ENCODE data around the gene PRKN.
"Not testable (repeated sequence)": the region's sequence is repeated elsewhere in the genome, so short reads cannot be mapped to it uniquely, and the experiment has no call there.

Gene PRKN

DNA sequence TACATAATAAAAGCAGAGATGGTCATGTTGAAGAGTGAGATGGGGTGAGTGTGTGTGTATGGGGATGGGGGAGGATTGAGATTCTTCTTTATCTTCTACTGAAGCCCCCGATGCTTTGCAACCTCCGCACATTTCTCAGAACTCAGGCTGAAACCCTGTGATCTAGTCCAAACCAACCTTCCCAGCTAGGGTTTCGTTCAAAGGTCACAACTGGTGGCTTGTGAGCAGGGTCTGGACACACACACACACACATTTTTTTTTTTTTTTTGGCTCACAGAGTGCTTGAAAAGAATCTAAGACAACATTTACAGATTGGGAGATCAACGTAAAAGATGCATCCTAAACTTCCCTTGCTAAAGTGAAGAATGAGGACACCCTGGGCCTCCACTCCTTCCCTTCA, 1228.7 kb downstream of the PRKN start:
- DNase-seq = no peak

DNA sequence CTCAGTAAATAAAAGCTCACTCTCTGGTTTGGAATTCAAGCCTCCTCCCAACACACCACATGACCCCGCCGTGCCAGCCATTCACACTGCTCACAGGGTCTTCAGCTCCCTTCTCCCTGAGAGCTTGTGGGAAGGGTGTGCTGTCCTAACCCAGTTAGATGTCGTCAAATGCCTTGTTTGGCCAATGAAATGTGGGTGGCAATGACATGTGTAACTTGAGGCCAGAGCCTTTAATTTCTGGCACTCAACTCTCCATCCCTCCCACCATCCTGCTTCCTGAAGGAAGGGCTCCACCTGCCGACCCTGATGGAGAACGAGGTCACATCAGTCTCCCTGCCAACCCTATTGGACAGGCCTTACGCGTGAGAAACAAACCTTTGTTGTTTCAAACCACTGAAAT, 1229.2 kb downstream of the PRKN start:
- DNase-seq = no peak

DNA sequence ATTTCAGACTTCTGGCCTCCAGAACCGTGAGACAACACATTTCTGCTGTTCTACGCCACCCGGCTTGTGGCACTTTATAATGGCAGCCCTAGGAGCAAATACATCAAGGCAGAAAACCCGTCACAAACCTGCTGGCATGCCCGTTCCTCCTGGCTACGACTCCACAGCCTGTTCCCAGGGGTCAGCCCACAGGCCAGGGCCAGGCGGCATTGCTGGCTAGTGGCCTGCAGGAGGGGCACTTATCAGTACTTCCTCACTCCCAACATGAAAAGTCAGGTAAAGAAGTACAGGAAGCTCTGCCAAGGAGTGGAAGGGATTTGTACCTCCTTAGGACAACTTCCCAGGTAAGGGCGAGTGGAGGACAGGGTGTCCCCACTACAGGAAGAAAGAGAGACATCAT, 1230.6 kb downstream of the PRKN start:
- DNase-seq = no peak

DNA sequence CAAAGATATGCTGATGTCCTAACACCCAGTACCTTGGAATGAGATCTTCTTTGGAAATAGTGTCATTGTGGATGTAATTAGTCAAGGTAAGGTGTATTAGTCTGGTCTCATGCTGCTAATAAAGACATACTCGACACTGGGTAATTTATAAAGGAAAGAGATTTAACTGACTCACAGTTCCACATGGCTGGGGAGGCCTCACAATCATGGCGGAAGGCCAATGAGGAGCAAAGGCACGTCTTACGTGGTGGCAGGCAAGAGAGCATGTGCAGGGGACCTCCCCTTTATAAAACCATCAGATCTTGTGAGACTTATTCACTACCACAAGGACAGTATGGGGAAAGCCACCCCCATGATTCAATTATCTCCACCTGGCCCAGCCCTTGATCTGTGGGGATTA, 1231.3 kb downstream of the PRKN start:
- not testable (repeated sequence) for DNase-seq

DNA sequence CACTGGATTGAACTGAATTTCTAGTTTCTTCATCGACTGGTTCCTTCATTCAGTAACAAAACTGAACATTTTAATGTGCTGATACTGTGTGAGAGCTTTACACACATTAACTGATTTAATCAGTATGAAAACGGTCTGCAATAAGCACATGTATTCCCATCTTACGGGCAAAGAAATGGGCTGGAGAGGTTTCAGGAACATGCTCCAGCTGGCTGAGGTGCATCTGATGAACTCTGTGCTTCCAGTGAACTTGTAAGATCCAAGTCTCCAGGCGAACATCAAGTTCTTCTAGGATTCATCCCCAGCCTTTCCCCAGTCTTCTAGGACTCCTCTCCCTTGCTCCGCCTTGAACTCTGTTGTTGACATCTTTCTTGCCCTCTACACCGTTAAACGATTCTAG, 1233.0 kb downstream of the PRKN start:
- no peak for DNase-seq

DNA sequence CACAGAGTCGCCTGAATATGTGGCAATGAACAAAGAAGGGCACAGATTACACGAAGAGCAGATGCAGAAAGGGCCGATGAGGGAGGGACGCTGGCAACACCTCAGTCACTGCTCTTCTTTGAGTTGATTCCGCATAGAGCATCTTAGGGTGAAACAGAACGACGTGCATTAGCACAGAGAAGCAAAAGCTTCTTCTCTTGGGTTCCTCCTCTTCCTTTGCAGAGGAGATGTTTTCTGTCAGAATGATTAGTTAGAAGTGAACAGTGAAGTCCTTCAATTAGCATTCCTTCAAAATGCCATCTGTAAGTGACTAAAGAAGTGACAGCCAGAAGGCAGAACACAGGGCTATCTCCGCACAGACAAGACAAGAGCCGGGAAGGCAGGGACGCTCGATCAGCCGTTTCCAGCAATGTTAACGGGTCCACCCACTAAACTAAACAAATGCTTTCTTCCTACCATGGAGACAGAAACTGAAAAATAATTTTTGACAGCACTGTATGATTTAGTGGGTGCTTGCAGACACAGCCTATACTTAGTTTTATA, 1233.9 kb downstream of the PRKN start:
- no peak for DNase-seq

DNA sequence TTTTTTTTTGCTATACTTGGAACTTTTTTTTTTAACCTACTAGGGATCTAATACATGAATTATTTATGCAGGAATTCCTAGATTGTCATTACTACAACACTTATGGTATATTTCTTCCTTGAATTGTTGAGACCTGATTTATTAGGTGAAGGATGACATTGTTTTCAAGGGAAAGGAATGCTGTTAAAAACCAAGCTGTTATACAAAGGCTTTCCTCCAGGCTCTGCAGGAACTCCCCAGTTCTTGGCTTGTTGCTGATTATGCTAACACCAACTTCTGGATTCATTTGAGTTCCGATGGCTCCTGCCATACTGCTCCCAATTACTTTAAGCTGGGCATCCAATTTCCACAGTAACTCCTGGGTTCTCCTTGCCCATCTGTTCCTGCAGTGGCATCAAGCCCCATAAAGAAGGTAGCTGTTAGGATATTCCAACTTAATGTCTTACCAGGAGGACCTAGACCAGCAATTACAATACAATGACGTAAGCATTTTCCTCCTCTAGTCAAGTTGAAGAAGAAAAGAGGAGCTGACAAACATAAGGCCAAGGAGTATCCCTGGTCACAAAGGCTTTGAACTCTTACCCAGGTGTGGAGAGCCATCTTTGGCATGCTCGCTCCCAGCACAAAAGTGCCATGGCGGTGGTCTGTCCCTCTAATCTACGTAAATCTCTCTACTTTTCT, 1237.8 kb downstream of the PRKN start:
- DNase-seq = no peak

DNA sequence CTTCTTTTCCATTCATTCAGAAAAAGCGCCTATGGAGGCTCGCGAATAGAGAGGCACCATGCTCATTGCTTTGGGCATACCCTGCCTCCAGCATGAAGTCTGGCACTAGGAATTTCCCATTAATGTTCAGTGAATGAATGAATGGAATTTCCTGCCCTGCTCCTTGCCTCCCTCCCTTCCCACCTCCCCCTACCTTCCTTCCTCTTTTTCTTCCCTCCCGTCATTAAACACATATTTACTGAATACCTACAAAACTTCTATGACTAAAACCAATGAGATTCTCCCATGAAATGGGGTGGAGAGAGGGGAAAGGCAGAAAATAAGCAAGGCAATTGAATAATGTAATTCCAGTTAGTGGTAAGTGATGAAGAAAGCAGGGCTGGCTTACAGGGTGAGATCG, 1239.9 kb downstream of the PRKN start:
- no peak for DNase-seq

DNA sequence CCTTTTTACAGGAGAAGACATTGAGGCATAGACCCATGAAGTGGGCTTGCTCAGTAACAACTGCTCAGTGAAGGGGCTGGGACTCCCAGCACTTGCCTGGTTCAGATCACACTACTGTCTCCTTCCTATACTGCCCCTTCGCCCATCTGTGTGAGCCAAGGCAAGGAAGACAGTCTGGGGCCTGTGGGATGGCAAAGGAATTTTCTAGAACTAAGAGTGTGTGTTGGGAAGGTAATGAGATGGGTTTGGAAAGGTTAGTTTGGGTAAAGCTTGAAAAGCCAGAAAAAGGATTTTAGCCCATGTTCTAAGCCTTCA, 1240.4 kb downstream of the PRKN start:
- DNase-seq = no peak

DNA sequence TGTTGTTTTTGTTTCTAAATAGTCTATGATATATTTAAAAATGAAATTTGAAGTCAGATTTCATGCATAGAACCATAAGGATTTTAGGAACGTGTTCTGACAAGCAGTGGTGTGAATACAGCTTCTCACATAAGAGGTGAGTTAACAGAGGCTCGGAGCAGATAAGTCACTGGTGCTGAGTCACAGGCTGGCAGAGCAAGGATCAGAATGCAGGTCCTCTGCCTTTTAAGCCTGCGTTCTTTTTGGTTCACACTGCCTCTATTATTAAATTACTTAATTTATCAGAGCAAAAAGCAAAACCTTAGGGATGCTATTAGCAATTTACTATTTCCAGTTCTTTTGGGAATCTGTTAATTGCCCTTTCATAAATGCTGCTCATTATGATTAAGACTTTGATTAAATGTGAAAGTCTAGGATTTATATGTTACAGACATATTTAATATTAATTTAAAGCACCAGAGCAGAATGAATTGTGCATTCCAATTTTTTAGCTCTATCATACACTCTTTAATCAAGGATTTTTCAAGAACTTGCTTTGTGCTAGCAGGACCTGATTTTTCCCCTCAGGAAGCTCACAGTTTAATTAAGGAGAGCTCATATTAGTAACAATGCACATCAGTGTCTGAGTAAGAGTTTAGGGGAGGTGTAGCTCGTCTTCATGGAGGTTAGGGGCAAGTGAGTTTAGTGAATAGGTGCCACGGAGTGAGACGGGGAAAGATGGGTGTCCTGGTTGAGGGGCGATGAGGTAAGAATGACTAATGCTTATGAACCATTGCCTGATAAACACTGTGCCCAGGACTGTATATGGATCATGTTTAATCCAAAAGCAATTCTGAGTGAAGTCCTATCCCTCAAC, 1241.0 kb downstream of the PRKN start:
- no peak for DNase-seq

DNA sequence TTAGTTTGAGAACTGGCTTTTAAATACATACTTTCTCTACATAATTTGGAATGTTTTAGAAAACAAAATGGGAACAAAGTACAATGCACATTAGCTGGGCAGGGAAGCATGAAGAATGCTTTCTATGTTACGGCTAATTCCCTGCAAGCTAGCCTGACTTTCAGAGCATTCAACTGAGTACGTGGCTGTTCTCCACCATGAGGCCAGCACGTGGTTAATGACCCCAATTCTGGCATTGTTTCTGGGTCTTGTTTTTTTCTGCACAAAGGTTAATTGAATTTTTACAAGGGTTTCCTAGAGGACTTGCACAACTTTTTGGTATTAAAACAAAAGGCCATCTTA, 1245.1 kb downstream of the PRKN start:
- DNase-seq = no peak

DNA sequence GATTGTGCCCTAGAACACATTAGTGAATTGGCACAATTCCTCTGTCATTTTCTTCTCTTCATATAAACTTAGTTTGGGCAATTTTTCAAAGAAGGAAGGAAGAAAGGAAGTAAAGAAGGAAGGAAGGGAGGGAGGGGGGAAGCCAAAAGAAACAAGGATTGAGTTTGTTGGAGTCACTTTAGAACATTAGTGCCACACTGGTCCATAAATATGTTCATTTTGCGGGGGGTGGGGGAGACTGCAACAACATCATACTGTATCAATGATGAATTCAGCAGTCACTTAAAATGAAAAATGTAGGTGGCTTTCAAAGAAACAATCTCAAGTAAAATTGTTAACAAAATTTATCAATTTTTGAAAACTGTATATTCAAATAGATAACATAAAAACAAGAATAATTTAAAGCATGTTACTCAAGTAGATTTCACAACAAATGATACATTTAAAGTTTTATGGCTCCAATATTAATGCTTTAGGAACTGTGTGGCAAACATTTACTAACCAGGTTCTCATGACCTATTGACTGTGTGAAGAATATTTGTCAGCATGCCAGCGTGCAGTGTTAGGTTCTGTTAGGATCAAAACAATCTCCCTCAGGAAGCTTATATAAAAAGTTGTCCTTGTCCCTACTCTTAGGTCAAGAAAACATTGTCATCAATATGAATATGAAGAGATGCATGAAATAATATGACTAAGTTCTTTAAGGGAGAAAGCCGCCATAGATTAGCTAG, 1245.6 kb downstream of the PRKN start:
- DNase-seq = no peak

DNA sequence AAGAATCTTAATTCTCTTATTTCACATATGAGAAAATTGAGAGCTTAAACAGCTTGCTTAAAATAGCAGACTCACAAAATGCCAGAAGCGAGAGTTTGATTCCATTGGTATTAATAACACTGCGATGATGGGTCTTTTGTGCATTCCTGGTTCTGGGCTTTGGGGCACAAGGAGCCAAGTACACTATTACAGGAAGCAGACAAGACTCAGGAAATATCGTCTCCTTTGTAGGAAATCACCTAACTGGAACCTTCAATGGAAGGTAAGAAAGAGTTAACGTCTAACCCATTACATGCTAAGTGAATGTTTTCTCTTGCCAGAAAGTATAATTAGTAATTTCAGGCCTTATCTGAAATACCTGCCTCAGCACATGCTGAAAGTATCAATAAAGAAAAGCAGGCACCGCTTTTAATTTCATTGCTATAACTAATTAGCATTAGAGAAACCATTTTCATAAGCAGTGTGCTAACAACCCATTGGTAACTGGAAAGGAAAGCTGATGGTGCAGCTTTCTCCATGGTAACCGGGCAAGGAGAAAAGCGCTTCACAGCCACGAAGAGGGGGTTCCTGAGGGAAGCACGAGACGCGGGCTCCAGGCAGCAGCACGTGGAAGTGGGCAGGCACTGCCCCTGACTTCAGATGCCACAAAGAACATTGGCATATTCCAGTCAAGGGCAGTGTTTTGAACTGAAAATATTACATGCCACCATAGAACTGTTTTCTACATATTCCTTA, 1247.0 kb downstream of the PRKN start:
- no peak for DNase-seq

DNA sequence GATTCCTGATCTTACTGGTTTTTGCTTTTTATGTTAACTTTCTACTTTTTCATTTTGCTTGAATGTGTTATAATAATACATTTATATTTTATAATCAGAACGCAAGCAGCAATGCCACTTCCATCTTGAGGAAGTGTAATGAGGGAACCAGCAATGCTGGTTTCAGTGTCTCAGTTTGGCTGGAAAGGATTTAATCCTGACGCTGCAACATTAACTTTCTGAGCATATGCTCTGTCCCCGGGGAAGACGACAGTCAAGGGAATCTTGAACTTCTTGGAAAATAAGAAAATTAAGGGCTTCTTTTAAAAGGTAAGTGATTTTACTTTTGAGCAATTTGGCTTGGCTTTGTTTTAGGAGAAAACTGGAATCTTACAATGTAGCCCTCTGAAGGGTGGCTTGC, 1248.2 kb downstream of the PRKN start:
- DNase-seq = no peak

DNA sequence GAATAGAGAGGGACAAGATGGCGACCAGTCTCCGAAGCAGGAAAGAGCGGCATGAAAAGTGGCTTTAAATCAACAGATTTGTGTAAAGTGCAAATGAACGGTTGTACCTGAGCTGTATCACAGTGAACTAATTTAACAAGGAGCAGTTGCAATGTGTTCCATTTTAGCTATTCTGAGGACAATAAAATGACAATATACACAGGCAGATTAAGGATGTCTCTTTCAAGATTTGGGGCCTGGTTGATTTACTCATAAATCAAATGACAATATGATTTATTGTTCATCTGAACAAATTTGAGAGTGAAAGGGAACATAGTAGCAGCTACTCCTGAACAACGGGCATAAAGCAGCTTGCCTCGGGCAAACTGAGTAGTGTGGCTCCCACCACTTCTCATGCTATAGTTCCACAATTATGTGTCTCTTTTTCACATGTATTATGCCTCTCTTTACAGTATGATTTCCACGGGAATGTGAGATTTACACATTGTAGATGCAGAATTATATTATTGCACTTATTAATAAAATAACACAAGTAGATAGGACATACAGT, 1249.6 kb downstream of the PRKN start:
- no peak for DNase-seq

DNA sequence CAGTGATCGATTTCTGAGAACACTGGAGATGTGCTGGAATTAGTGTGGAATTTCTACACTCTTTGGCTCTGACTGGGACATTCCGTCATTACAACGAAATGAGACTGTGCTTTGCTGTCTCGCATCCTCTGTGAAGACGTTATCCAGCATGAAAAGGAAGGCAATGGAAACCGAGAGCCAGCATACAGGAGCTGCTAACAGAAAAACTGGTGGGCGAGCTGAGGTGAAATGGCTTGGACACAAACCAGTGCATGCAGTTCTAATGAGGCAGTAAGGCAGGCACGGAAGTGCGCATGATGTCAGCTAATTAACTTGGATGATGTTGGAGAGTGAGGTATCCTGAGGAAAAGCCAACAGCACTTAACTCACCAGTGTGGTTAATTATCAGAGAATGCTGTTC, 1250.9 kb downstream of the PRKN start:
- no peak for DNase-seq

DNA sequence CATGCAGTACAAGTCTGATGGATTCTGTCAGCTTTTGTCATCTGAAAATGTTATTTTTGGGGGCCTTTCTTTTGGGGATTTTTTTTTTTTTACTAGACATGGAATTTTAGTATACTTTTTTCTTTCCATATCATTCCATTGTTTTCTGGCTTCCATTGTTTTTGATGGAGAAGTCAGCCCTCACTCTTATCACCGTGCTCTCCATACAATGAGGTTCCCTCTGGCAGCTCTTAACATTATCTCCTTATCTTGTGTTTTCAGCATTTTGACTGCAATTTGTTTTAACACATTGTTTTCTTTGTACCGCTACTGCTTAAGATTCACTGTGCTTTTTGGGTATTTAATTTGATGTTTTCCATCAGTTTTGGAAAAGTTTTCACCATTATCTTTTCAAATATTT, 1262.2 kb downstream of the PRKN start:
- DNase-seq = no peak

DNA sequence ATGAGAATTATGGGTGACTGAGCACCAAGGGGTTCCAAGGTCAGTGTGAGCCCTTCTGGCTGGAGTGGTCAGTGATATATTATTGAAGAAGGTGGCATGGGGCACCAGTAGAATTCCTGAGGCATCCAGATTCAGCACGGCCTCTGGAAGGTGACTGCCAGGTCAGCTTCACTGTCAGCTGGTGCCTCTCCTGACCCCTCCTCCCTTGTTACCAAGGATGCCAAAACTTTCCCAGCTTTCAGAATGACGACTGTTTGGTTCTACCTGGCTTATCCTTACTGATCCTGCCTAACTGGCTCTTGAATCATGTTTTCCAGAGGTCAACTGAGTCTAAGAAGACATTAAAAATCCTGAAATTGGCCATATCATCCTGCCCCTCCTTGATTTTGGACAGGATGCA, 1264.5 kb downstream of the PRKN start:
- DNase-seq = no peak

DNA sequence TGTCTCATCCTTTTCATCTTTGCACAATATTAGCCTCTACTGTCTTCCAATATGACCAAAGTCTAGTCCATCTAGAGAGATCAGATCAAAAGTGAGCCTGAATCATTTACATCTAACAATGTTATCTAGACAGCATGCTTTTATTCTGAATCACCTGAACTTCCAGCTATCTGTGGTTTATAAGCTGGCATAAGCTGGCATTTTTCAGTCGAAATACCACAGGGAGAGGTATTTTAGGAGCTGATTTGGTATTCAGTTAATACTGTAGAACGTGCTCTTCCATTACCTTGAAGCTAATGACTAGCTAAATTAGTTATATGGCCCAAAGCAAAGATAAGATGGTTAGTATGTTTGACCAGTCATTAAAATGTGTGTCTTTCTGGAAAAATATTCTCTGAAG, 1265.4 kb downstream of the PRKN start:
- DNase-seq = no peak

DNA sequence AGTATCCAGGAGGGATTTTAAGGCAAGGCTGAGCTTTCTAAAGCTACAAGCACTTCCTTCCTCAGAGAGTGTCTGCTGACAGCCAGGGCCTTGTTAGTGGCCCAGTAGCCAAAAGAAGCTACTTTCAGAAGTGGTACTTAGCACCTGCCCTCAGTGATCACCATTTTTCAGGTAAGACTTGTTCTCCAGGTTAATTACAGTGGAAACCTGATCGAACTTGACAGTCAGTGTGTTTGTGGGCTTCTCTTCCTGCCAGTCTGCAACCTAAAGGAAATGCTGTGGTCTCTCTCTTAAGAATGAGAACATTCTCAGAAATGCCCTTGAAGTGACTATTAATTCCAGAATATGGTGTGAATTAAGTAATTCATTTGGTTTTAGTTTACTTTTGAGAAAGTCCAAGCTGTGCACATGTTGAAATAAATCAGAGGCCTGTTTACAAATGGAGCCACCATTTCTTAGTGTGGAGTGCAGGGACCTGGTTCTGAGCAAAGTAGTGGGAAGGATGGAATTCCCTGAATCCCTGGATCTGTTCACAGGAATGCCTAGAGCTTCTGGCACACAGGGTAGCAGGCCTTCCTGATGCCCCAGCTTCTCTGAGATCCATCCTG, 1268.5 kb downstream of the PRKN start:
- DNase-seq = no peak

DNA sequence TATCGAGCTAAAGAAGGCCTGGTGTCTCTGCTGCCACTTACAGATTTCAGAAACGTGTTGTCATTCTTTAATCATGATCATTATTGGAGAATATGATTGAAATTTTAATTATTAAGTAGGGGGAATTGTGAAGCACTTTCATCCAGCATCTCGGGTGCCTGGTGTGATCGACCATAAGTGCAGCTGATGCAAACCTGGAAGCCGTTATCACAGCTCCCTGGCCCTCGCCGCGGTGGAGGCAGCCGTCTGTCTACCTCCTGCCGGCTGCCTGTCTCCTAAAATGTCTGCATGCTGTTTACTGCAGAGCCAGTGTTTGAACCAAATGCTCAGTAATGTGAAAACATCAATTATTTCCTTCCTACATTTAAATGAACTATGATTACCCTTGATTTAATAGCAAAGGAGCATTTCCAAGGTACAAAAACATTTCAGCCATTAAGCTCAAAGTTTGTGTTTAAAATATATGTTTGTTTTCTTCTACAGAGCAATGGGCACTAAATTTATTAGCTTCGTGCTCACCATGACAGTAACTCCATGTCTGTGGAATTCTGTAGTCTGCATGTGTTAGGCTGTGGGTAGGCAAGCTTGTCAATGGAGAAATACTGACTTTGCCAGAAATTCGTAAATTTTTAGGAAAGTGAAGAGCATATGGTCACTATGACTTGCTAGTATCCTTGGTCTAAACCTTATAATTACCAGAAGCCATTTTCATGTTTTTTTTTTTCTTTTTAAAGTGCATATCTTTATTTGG, 1269.2 kb downstream of the PRKN start:
- DNase-seq = no peak

DNA sequence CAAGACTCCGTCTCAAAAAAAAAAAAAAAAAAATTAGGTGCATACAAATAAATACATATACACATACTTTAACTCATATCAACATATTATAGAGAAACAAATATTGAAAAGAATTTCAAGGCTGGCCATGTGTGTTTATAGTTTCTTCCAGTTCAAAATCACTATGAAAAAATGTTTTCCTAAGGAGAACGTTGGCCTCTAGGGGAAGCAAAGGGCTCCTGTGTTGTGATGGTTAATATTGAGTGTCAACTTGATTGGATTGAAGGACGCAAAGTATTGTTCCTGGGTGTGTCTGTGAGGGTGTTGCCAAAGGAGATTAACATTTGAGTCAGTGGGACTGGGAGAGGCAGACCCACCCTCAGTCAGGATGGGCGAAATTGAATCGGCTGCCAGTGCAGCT, 1271.7 kb downstream of the PRKN start:
- no peak for DNase-seq
